Activated T-cell treated with anti-CD3 and anti-CD28 coated beads for 24 hours (primary cell): ENCODE measurements around the gene MINK1.

Experiments
- DNase-seq: peaks from one replicate; pipeline ENCODE4 v3.0.0-alpha.2; 2020; ENCODE audit warnings: low read depth

Gene MINK1

GRCh38 chr17:4933646-4934045 lies 100.5 kb downstream of the MINK1 start:
- no peak for DNase-seq

DNA sequence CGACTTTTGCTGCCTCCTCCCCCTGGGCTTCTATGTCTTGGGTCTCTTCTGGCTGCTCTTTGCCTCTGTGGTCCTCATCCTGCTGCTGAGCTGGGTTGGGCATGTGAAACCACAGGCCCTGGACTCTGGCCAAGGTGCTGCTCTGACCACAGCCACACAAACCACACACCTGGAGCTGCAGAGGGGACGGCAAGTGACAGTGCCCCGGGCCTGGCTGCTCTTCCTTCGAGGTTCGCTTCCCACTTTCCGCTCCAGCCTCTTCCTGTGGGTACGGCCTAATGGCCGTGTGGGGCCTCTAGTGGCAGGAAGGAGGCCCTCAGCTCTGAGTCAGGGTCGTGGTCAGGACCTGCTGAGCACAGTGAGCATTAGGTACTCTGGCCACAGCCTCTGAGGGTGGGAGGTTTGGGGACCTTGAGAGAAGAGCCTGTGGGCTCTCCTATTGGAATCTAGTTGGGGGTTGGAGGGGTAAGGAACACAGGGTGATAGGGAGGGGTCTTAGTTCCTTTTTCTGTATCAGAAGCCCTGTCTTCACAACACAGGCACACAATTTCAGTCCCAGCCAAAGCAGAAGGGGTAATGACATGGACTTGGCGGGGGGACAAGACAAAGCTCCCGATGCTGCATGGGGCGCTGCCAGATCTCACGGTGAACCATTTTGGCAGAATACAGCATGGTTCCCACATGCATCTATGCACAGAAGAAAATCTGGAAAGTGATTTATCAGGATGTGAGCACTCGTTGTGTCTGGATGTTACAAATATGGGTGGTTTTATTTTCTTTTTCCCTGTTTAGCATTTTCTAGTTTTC lies 101.2 kb downstream of the MINK1 start:
- DNase-seq: no peak

DNA sequence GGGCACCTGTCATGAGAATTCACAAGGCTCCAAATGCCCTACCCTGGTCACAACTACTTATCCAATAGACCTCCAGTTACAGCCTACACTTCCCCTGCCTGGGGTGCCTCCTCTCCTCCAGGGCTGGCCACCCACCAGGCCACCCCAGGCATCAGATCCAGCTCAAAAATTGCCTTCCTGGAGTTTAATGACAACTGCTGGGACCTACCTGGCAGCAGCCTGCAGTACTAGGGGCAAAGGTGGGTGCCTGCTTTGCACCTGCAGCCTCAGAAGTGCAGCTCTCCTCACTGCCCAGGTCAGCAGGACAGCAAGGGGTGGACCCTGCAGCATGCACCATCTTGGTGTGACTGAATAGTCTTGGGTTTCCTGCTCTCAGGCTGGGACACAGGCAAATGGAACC lies 102.5 kb downstream of the MINK1 start:
- DNase-seq: no peak

DNA sequence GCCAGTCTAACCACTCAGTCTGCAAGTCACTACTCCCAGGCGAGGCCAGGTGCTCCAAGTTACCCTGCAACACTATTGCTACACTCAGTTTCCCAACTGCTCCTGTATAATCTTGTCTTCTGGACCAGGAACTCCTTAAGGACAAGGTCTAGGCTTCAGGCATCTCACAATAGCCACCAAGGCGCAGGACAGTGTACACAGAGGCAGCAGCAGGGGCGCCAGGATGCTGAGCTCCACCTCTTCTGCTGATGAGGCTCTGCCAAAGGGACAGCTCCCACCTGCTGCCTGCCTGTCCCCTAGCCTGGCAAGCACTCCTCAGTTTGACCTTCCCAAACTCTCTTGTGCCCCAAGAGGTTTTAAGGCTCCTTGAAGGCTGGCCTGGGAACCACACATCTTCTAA lies 103.3 kb downstream of the MINK1 start:
- DNase-seq: no peak

DNA sequence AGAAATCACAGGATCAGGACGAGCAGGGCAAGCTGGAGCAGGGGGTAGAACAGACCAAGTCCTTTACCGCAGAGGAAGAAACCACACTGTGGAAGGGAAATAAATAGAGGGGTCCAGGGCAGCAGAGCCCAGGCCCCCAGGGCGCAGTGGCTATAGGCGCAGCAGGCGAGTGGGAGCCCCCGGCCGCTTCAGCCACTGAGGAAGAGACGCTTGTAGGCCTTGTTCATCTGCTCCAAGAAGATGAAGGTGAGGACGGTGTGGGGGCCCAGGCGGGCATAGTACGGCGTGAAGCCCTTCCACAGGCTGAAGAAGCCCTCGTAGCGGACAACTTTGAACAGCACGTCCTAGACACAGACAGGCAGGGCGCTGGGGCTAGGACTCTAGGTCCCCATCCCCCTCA lies 104.4 kb downstream of the MINK1 start:
- DNase-seq: no peak

DNA sequence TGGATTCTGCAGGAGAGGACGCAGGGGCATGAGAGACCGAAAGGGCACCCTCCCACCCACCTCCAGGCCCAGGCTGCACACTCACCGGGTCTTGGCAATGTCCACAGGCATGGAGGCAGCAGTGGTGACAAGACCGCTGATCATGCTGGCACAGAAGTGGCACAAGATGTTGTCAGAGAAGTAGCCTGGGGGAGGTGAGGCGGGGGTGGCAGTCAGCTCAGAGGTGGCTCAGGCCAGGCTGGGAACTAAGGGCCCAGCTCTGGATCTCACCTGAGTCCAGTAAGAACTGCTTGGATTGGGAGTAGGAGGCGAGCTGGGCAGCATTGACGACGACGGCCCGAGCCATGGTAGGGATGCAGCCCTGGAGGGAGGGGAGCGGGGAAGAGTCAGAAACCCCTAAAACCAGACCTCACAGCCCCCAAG lies 104.9 kb downstream of the MINK1 start:
- DNase-seq: no peak

DNA sequence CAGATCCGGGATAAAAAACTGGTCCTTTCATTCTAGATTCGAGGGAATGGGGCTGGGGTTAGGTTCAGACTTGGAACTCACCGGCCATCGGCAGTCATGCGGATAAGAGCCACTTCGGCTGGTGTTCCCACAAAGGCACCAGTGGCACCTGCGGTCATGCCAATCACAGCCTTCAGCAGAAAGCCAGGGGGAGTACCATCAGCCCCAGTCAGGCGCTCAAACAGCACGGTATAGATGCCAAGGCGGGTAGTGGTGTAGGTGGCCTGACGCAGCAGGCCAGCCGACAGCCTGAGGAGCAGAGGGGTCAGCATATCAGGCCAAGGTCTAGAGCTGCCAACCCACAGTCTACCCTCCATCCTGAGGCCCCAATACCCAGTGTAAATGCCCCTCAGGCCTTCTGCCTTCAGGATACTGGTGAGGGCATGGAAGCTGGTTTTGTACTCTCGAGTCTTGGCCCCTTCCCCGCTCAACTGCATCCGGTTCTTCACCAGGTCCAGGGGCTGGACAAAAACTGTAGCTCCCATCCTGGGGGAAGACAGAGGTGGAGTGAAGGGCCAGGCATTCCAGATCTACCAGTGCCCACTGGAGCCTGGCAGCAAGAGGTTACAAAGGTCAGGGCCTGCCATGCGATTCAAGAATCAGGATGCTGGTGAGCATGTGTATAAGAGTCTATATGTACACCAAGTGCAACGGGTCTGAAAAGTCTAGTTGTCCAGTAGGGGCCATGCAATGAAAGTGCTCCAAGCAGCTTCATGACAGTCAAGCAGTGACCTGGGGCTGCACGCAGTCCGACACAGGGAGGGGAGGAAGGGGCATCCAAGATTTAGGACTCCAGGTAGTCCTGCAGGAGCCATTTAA lies 105.8 kb downstream of the MINK1 start:
- no peak for DNase-seq

DNA sequence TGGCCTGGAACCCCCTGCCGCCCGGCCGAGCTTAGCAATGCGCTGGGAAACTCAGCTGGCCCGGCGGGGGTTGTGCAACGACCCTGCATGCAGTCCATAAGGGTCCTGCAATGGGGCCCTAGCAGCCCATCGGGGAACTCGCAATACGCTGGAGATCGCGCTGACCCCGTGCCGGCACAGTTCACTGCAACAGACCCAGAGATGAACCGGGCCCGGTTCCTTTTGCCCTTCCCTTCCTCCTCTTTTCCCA lies 106.3 kb downstream of the MINK1 start:
- no peak for DNase-seq

DNA sequence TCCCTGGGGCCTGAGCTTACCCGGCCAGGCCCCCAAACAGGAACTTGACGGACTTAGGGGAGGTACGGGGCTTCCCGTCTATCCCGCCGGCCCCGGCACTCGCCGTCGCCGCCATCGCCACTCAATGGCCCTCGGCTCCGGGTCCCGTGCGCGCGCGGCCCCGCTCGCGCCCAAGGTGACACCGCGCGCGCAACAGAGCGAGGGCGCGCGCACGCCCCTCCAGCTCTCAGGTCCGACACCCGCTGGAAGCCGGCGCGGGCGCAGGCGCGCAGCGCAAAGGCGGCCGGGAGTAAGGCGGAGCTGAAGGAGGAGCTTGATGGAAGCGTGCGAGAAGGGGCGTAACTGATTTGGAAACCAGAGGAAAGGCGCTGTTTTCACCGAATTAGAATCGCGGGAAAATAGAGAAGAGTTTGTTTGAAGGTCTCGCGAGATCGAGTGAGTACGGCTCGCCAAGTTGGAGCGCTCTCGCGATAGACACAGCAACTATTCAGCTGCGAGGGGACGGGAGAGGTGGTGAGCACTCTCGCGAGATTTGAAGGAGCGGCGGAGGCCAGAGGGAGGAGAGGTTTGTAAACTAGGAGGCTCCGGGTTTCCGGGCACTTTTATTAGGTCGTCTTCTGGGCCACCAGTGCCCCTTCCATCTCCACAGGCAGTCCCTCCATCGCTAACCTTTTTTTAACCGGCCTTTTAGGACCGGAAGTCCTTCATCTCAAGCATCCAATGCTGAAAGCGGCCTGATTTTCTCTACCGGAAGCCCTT lies 106.8 kb downstream of the MINK1 start, which contains the start of the genes RNF167 and SLC25A11:
Gene RNF167 (plus strand): TSS at position 473 of the 759 bp plus-strand sequence. CDS start 642 bp downstream, outside the sequence.
Gene SLC25A11 (minus strand): TSS at position 251 of the 759 bp plus-strand sequence. CDS start 136 bp downstream, at position 115.
- peak; percentile 94 for DNase-seq

- DNase-seq: no peak
Observed at GRCh38 chr17:4940555-4941318, 107.6 kb downstream of the MINK1 start.

DNA sequence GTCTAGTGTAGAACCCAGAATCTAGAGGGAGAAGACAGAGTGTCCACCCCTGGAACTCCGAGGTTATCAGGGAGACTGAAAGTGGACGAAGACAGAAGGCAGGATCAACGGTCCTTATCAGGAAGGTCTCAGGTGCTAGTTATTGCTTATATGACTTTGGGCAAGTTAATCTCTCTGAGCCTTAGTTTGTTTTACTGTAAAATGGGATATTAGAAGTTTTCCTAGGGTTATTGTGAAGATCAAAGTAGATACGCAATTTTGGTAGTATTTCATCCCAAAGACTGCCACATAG lies 108.1 kb downstream of the MINK1 start:
- no peak for DNase-seq

DNA sequence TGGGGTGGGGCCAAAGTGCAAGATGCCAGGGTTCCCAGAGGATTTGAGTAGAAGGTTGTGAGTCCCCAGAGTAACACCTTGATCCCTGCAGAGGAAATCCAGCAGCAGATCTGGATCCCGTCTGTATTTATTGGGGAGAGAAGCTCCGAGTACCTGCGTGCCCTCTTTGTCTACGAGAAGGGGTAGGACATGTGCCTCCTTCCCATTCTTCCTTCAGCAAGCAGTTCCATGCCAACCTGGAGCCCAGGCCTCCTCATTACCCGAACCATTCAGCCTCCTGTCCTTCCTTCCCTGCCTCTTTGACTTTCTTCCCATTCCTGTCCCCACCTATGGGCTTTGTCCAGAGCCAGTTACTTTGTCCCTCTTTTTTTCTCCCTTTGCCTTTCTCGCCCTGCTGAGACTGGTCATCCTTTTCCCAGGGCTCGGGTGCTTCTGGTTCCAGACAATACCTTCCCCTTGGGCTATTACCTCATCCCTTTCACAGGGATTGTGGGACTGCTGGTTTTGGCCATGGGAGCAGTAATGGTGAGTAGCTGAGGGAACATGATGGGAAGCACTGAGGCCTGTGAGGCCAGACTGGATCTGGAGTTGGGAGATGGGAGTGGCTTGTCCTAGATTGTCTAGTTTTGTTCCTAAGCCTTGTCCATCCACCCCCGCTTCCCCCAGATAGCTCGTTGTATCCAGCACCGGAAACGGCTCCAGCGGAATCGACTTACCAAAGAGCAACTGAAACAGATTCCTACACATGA lies 109.8 kb downstream of the MINK1 start:
- no peak for DNase-seq

DNA sequence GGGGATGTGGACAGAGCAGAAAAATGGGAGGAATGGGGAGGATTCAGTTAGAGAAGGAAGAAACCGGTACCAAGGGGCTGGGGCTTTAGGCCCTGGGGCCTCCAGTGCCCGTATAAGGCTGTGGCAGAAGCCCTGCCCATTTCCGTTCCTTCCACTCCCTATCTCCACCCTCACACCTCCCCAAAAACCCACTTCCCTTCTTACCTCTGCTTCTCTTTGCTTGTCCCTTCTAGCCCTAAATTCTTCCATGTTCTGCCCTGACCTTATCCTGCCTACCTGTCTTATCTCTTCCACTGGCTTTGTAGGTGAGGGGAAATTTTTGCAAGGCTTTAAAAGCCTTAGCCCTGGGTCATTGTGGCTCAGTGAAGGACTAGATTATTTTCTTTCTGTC lies 111.0 kb downstream of the MINK1 start:
- DNase-seq: no peak

- no peak for DNase-seq
Observed at GRCh38 chr17:4944554-4945175, 111.5 kb downstream of the MINK1 start.

- peak; percentile 84 for DNase-seq
Observed at GRCh38 chr17:4945176-4945943, 112.2 kb downstream of the MINK1 start.

DNA sequence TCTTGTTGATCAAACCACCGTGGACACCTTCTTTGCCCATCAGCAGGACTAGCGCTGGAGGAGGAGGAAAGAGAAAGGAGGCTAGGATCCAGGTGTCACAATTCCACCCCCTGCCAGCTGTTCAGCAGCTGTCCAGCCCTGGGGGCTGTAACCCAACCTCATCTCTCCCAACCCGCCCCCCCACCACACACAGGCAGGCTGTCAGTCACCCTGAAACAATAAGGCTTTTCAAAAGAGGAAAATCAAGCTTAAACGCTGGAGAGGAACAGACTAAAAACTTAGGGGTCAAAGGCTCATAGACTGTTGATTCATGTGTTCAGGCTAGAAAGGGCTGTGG lies 112.8 kb downstream of the MINK1 start:
- no peak for DNase-seq

DNA sequence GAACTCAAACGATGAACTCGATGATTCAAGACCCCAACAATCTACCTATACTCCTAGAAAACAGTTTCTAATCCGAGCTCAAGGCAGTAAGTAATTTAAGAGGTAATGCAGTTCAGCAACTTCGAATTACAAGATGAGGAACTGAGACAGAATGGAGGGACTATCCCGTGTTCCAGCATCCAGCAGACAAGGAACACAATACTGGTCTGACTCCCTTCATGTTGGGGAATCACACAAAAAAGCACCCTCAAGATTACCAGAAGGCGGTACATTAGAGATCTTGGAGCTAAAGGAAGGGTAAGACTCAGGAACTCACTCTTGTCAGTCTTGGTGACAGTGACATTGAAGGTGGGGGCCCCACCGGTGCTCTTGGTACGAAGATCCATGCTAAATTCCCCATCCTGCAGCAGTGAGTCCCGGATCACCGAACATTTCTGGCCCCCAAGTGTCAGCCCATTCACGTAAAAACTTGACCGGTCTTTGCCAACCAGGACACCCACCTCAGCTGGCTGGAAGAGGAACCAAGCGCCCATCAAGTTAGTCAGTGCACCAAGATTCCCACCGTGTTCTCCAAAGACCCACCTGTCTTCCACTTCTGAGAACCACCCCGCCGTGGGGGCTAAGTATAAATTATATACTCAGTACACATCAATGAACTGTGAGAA lies 113.3 kb downstream of the MINK1 start:
- no peak for DNase-seq

DNA sequence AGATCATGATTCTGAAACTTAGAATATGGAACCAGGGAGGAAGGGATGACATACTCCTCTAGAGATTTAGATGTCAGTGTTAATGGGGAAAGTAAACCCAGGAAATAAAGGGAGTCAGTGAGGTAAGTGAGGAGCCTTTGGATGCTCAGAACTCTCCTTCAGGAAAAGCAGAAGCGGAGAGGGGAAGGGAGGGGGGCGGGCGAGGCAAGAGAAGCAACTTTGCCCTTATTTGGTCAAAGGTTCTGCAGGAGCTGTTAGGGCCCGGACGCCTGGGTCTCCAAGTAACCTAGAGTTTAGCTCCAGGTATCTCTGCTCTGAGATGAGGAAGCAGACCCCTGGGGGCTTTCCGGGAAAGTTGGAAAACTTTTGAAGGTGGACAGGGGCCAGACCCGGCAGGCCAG lies 113.9 kb downstream of the MINK1 start:
- no peak for DNase-seq
